ENCODE data around the gene NAP1L3. TPM values are rescaled to one million over a fixed set of nuclear protein-coding genes. Genes with fewer than 3 reads are reported as not detected.

The NAP1L3 gene
- total and polyA plus RNA-seq, 9 of the 15 experiments (the other 6 are each of a cell fraction or from before 2014, with no cell fraction given): not detected

DNA sequence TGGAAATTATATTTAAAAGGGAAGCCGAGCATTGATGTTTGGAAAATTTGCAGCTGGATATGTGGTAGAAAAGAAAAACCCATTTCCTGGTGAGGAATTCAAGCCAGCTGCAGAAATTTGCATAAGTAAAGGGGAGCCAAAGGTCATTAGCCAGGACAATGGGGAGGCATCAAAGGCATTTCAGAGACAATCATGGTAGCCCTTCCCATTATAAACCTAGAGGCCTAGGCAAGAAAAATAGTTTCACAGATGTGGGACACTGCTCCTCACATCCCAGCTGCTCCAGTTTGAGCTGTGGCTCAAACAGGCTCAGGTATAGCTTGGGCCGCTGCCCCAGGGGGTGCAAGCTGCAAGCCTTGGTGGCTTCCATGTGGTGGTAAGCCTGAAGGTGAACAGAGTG is 35.8 kb downstream of the NAP1L3 start:
- no peak for FAIRE-seq
- ChIA-PET POLR2A (no interaction called here), CTCF (ENCODE audit: low intra/inter-chr PET ratio) (no interaction called here)
- Histone ChIP-seq H3K79me2 (ENCODE audit: control insufficient read depth, insufficient read depth, low read length) (no peaks in the 10 kb centered on the region), H3K9me3 (replicated peaks; ENCODE audit: control insufficient read depth, insufficient read depth, low read depth, low read length) (no peaks in the 10 kb centered on the region), H3K4me1 (replicated peaks in 1 of 2; ENCODE audit: control insufficient read depth in 2 of 2, insufficient read depth in 2 of 2, low read length in 2 of 2) (no peaks in the 10 kb centered on the region), H3K27ac (ENCODE audit: extremely low read depth, low read depth, low read length) (no peak overlapping the region), H3K36me3 (ENCODE audit: control insufficient read depth, insufficient read depth, low read length) (no peaks in the 10 kb centered on the region), H3K9me1 (ENCODE audit: control insufficient read depth, insufficient read depth, low read length) (no peaks in the 10 kb centered on the region), H3K4me2 (ENCODE audit: insufficient read depth, low read length) (no peak overlapping the region), H3K9ac (ENCODE audit: insufficient read depth in 1 of 2, low read depth in 2 of 2, low read length in 2 of 2) (no peak overlapping the region), H3K4me3 (no peak overlapping the region), H4K20me1 (replicated peaks; ENCODE audit: control insufficient read depth, insufficient read depth, low read length) (no peaks in the 10 kb centered on the region), H3K27me3 (ENCODE audit: control insufficient read depth in 2 of 2, insufficient read depth in 2 of 2, low read length in 2 of 2) (no peaks in the 10 kb centered on the region), H2AFZ (ENCODE audit: low read depth, low read length) (no peak overlapping the region)
- intact Hi-C loops (cut with micrococcal nuclease): no loop called here
- in situ Hi-C loops (cut with MboI): no loop called here
- no CpG with 5 or more reads among the region's 2 CpGs for WGBS (ENCODE audit: insufficient coverage, low coverage, missing lambda C conversion rate)
- ATAC-seq: no peak
- no peak for DNase-seq (ENCODE audit: extremely low read depth in 1 of 4, low spot score in 3 of 4)
- no TSS peak for BruUV-seq (replicated peaks)
- TF ChIP-seq BRD4 (IDR thresholded peaks at IDR 0.05) (no peak), HOXB6 (CRISPR knock-in tag; IDR thresholded peaks at IDR 0.05; ENCODE audit: borderline replicate concordance) (no peak), PCBP1 (IDR thresholded peaks at IDR 0.05; ENCODE audit: low read depth, low read length, poor library complexity, severe bottlenecking) (no peak), NFIC (IDR thresholded peaks at IDR 0.05) (no peak), NR4A1 (CRISPR knock-in tag; IDR thresholded peaks at IDR 0.05) (no peak), NR4A1 (tag; IDR thresholded peaks at IDR 0.05) (no peak), ZNF431 (CRISPR knock-in tag; IDR thresholded peaks at IDR 0.05) (no peak), POLR3A (IDR thresholded peaks at IDR 0.05; ENCODE audit: borderline replicate concordance, extremely low read depth, insufficient read depth, insufficient read length) (no peak), HDAC1 (IDR thresholded peaks at IDR 0.05) (no peak), SMARCC2 (IDR thresholded peaks at IDR 0.05; ENCODE audit: low read depth) (no peak), THAP7 (CRISPR knock-in tag; IDR thresholded peaks at IDR 0.05) (no peak), ZNF79 (CRISPR knock-in tag; IDR thresholded peaks at IDR 0.05; ENCODE audit: low read depth) (no peak)
- TF ChIP-seq, protein P1, sequence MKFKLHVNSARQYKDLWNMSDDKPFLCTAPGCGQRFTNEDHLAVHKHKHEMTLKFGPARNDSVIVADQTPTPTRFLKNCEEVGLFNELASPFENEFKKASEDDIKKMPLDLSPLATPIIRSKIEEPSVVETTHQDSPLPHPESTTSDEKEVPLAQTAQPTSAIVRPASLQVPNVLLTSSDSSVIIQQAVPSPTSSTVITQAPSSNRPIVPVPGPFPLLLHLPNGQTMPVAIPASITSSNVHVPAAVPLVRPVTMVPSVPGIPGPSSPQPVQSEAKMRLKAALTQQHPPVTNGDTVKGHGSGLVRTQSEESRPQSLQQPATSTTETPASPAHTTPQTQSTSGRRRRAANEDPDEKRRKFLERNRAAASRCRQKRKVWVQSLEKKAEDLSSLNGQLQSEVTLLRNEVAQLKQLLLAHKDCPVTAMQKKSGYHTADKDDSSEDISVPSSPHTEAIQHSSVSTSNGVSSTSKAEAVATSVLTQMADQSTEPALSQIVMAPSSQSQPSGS (CRISPR knock-in tag; IDR thresholded peaks at IDR 0.05): no peak
- TF ChIP-seq, protein P2, sequence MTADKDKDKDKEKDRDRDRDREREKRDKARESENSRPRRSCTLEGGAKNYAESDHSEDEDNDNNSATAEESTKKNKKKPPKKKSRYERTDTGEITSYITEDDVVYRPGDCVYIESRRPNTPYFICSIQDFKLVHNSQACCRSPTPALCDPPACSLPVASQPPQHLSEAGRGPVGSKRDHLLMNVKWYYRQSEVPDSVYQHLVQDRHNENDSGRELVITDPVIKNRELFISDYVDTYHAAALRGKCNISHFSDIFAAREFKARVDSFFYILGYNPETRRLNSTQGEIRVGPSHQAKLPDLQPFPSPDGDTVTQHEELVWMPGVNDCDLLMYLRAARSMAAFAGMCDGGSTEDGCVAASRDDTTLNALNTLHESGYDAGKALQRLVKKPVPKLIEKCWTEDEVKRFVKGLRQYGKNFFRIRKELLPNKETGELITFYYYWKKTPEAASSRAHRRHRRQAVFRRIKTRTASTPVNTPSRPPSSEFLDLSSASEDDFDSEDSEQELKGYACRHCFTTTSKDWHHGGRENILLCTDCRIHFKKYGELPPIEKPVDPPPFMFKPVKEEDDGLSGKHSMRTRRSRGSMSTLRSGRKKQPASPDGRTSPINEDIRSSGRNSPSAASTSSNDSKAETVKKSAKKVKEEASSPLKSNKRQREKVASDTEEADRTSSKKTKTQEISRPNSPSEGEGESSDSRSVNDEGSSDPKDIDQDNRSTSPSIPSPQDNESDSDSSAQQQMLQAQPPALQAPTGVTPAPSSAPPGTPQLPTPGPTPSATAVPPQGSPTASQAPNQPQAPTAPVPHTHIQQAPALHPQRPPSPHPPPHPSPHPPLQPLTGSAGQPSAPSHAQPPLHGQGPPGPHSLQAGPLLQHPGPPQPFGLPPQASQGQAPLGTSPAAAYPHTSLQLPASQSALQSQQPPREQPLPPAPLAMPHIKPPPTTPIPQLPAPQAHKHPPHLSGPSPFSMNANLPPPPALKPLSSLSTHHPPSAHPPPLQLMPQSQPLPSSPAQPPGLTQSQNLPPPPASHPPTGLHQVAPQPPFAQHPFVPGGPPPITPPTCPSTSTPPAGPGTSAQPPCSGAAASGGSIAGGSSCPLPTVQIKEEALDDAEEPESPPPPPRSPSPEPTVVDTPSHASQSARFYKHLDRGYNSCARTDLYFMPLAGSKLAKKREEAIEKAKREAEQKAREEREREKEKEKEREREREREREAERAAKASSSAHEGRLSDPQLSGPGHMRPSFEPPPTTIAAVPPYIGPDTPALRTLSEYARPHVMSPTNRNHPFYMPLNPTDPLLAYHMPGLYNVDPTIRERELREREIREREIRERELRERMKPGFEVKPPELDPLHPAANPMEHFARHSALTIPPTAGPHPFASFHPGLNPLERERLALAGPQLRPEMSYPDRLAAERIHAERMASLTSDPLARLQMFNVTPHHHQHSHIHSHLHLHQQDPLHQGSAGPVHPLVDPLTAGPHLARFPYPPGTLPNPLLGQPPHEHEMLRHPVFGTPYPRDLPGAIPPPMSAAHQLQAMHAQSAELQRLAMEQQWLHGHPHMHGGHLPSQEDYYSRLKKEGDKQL (CRISPR knock-in tag; IDR thresholded peaks at IDR 0.05; ENCODE audit: borderline replicate concordance): no peak
- TF ChIP-seq, protein P3, sequence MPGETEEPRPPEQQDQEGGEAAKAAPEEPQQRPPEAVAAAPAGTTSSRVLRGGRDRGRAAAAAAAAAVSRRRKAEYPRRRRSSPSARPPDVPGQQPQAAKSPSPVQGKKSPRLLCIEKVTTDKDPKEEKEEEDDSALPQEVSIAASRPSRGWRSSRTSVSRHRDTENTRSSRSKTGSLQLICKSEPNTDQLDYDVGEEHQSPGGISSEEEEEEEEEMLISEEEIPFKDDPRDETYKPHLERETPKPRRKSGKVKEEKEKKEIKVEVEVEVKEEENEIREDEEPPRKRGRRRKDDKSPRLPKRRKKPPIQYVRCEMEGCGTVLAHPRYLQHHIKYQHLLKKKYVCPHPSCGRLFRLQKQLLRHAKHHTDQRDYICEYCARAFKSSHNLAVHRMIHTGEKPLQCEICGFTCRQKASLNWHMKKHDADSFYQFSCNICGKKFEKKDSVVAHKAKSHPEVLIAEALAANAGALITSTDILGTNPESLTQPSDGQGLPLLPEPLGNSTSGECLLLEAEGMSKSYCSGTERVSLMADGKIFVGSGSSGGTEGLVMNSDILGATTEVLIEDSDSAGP (CRISPR knock-in tag; IDR thresholded peaks at IDR 0.05): no peak

Measured in K562 (cell line).